ENCODE results near the gene CCDC185.

DNA sequence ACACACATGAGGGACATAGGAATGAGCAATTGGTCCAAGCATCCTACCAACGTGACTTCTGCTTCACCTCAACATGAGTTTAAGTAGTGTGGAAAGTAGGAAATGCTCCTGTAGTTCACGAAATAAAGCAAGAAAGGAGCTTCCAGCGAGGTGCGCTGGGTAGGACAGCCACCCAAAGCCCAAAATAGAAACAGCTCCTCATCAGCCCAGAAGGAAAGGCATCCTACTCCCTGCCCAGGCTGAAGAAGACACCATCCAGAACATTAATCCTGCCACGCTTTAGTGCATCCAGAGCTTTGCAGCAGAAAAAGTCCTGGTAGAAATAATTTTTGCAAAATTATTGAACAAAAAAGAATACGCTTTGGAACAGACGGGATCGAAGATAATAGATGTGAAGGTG is 25.9 kb downstream of the CCDC185 start:
- TF ChIP-seq, protein P1, sequence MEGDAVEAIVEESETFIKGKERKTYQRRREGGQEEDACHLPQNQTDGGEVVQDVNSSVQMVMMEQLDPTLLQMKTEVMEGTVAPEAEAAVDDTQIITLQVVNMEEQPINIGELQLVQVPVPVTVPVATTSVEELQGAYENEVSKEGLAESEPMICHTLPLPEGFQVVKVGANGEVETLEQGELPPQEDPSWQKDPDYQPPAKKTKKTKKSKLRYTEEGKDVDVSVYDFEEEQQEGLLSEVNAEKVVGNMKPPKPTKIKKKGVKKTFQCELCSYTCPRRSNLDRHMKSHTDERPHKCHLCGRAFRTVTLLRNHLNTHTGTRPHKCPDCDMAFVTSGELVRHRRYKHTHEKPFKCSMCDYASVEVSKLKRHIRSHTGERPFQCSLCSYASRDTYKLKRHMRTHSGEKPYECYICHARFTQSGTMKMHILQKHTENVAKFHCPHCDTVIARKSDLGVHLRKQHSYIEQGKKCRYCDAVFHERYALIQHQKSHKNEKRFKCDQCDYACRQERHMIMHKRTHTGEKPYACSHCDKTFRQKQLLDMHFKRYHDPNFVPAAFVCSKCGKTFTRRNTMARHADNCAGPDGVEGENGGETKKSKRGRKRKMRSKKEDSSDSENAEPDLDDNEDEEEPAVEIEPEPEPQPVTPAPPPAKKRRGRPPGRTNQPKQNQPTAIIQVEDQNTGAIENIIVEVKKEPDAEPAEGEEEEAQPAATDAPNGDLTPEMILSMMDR (IDR thresholded peaks at IDR 0.05; ENCODE audit: low read length), result no peak
- TF ChIP-seq EZH2 (IDR thresholded peaks at IDR 0.05; ENCODE audit: borderline replicate concordance, low read length), result no peak

All from OCI-LY1 (cell line).